Fibroblast of lung (primary cell): ENCODE data around the gene RAMP2.

ENCODE experiments used
- CTCF ChIP-seq, 2 donors: IDR thresholded peaks in 1 of 2; conservative IDR thresholded peaks in 1 of 2; 1 replicate in 1 of 2; 2 replicates in 1 of 2; pipeline ENCODE4 v1.5.1; 2011 to 2012; ENCODE audit warnings: low read length in 2 of 2, control low read depth in 1 of 2, inconsistent platforms in 1 of 2, low read depth in 1 of 2, mild to moderate bottlenecking in 1 of 2
- EZH2 ChIP-seq: IDR thresholded peaks from 2 replicates; pipeline ENCODE4 v1.5.1; 2012; ENCODE audit warnings: low read length, control low read depth, mild to moderate bottlenecking; ENCODE audit errors: missing control alignments

GRCh38 chr17:42767512-42767911 lies 6.5 kb downstream of the RAMP2 start:
- TF ChIP-seq CTCF (conservative IDR thresholded peaks at IDR 0.05 in 1 of 2, IDR thresholded peaks at IDR 0.05 in 1 of 2; ENCODE audit: low read depth in 1 of 2, low read length in 2 of 2), result no peak
- no peak for TF ChIP-seq EZH2
